MM.1S (cell line): Measurements from ENCODE around the gene CKM.

Experiments used
- DNase-seq: peaks from one replicate; pipeline ENCODE4 v3.0.0-alpha.2; 2015
- H2AFZ ChIP-seq: fragments of 300-600 bp; sonication (generic); 2 replicates; pipeline ENCODE4 v1.6.0; 2016; ENCODE audit warnings: antibody characterized with exemption, low read length
- H3F3A ChIP-seq: fragments of 300-600 bp; sonication (generic); 2 replicates; pipeline ENCODE4 v1.6.1; 2016; ENCODE audit warnings: mild to moderate bottlenecking, antibody characterized with exemption, low read length, moderate library complexity, mixed read lengths; ENCODE audit not compliant: insufficient read depth
- H3K27ac ChIP-seq: fragments of 300-600 bp; sonication (generic); 2 replicates; pipeline ENCODE4 v1.5.1; 2016; ENCODE audit warnings: mild to moderate bottlenecking, low read length
- H3K27me3 ChIP-seq: fragments of 300-600 bp; sonication (generic); replicated peaks from 2 replicates; pipeline ENCODE4 v1.6.0; 2016; ENCODE audit warnings: low read length; ENCODE audit not compliant: insufficient read depth
- H3K36me3 ChIP-seq: fragments of 300-600 bp; sonication (generic); replicated peaks from 2 replicates; pipeline ENCODE4 v1.6.1; 2016; ENCODE audit warnings: mild to moderate bottlenecking, low read length, mixed read lengths; ENCODE audit not compliant: insufficient read depth
- H3K4me1 ChIP-seq: fragments of 300-600 bp; sonication (generic); 2 replicates; pipeline ENCODE4 v1.6.1; 2016; ENCODE audit warnings: low read length, mixed read lengths
- H3K4me2 ChIP-seq: fragments of 300-600 bp; sonication (generic); 2 replicates; pipeline ENCODE4 v1.6.0; 2016; ENCODE audit warnings: low read depth, low read length
- H3K4me3 ChIP-seq: fragments of 300-600 bp; sonication (generic); 2 replicates; pipeline ENCODE4 v1.5.1; 2016; ENCODE audit warnings: low read length, mixed read lengths
- H3K79me2 ChIP-seq: fragments of 300-600 bp; sonication (generic); 2 replicates; pipeline ENCODE4 v1.6.1; 2016; ENCODE audit warnings: mixed run types, low read length, mixed read lengths
- H3K9ac ChIP-seq: fragments of 300-600 bp; sonication (generic); 2 replicates; pipeline ENCODE4 v1.6.1; 2016; ENCODE audit warnings: low read length, mixed read lengths
- H3K9me2 ChIP-seq: fragments of 300-600 bp; sonication (generic); replicated peaks from 2 replicates; pipeline ENCODE4 v1.6.1; 2016; ENCODE audit warnings: mild to moderate bottlenecking, low read length, mixed read lengths; ENCODE audit not compliant: insufficient read depth
- H3K9me3 ChIP-seq: fragments of 300-600 bp; sonication (generic); replicated peaks from 2 replicates; pipeline ENCODE4 v1.6.1; 2016; ENCODE audit warnings: mild to moderate bottlenecking, low read length, mixed read lengths; ENCODE audit not compliant: insufficient read depth
- H4K20me1 ChIP-seq: fragments of 300-600 bp; sonication (generic); 2 replicates; pipeline ENCODE4 v1.6.1; 2016; ENCODE audit warnings: mild to moderate bottlenecking, low read length, moderate library complexity, mixed read lengths; ENCODE audit not compliant: insufficient read depth
- CTCF ChIP-seq: fragments of 300-600 bp; sonication (generic); IDR thresholded peaks from 2 replicates; pipeline ENCODE4 v1.5.1; 2016; ENCODE audit warnings: antibody characterized with exemption, low read length, mixed read lengths
- EZH2 ChIP-seq: fragments of 300-600 bp; sonication (generic); optimal IDR thresholded peaks from 2 replicates; pipeline ENCODE3; 2017; ENCODE audit warnings: low read depth, mild to moderate bottlenecking, antibody characterized with exemption, low read length, mixed read lengths
- EZH2phosphoT487 ChIP-seq: fragments of 300-600 bp; sonication (generic); IDR thresholded peaks from 2 replicates; pipeline ENCODE4 v1.6.1; 2018; ENCODE audit warnings: antibody characterized with exemption, low read length

Gene CKM

GRCh38 chr19:45351401-45351952 lies 28.8 kb upstream of the CKM start:
- H3K27ac ChIP-seq = no peak overlapping the region
- H3K27me3 ChIP-seq = peaks cover 13% of the 10 kb centered on the region; the same call in 1 of the 2 replicates
- no peak overlapping the region for H3K4me3 ChIP-seq
- H2AFZ ChIP-seq = no peak overlapping the region
- no peaks in the 10 kb centered on the region for H3K9me2 ChIP-seq
- no peak overlapping the region for H3K9ac ChIP-seq
- no peaks in the 10 kb centered on the region for H3F3A ChIP-seq
- no peaks in the 10 kb centered on the region for H3K9me3 ChIP-seq
- no peak for DNase-seq
- no peaks in the 10 kb centered on the region for H3K79me2 ChIP-seq
- no peaks in the 10 kb centered on the region for H4K20me1 ChIP-seq
- TF ChIP-seq EZH2phosphoT487 = no peak
- TF ChIP-seq CTCF = no peak
- no peak for TF ChIP-seq EZH2
- no peaks in the 10 kb centered on the region for H3K4me1 ChIP-seq
- H3K4me2 ChIP-seq = no peak overlapping the region
- H3K36me3 ChIP-seq = no peaks in the 10 kb centered on the region

GRCh38 chr19:45350477-45351058 lies 27.9 kb upstream of the CKM start:
- H3K36me3 ChIP-seq = no peaks in the 10 kb centered on the region

GRCh38 chr19:45349430-45349941 lies 26.8 kb upstream of the CKM start:
- H3K36me3 ChIP-seq = no peaks in the 10 kb centered on the region
- H3K27me3 ChIP-seq = peaks cover 30% of the 10 kb centered on the region
- H4K20me1 ChIP-seq = no peaks in the 10 kb centered on the region
- no peaks in the 10 kb centered on the region for H3K9me2 ChIP-seq
- no peaks in the 10 kb centered on the region for H3K4me1 ChIP-seq
- no peak overlapping the region for H3K4me3 ChIP-seq
- no peak overlapping the region for H2AFZ ChIP-seq
- no peaks in the 10 kb centered on the region for H3F3A ChIP-seq
- no peak for TF ChIP-seq CTCF
- no peak for TF ChIP-seq EZH2
- no peak for TF ChIP-seq EZH2phosphoT487
- no peak overlapping the region for H3K9ac ChIP-seq
- no peaks in the 10 kb centered on the region for H3K79me2 ChIP-seq
- DNase-seq = no peak
- no peaks in the 10 kb centered on the region for H3K9me3 ChIP-seq
- H3K27ac ChIP-seq = no peak overlapping the region
- no peak overlapping the region for H3K4me2 ChIP-seq

More at GRCh38 chr19:45350477-45351058, 27.9 kb upstream of the CKM start:
- no peak for DNase-seq
- H3K9me3 ChIP-seq = no peaks in the 10 kb centered on the region
- no peak overlapping the region for H3K4me2 ChIP-seq
- H3K27me3 ChIP-seq = peaks cover 22% of the 10 kb centered on the region
- no peaks in the 10 kb centered on the region for H4K20me1 ChIP-seq
- no peaks in the 10 kb centered on the region for H3K9me2 ChIP-seq
- no peaks in the 10 kb centered on the region for H3K4me1 ChIP-seq
- no peaks in the 10 kb centered on the region for H3K79me2 ChIP-seq
- no peak overlapping the region for H3K4me3 ChIP-seq
- H3K27ac ChIP-seq = no peak overlapping the region
- no peaks in the 10 kb centered on the region for H3F3A ChIP-seq
- no peak overlapping the region for H3K9ac ChIP-seq
- no peak overlapping the region for H2AFZ ChIP-seq
- TF ChIP-seq EZH2phosphoT487 (no peak), EZH2 (no peak), CTCF (no peak)
